Measurements from ENCODE around the gene OBSCN. TPM values are rescaled to one million over a fixed set of nuclear protein-coding genes. Genes with fewer than 3 reads are reported as not detected.

Gene OBSCN
- total and polyA plus RNA-seq, 12 donors = 0.90 to 18.0 (median 5.9) TPM

DNA sequence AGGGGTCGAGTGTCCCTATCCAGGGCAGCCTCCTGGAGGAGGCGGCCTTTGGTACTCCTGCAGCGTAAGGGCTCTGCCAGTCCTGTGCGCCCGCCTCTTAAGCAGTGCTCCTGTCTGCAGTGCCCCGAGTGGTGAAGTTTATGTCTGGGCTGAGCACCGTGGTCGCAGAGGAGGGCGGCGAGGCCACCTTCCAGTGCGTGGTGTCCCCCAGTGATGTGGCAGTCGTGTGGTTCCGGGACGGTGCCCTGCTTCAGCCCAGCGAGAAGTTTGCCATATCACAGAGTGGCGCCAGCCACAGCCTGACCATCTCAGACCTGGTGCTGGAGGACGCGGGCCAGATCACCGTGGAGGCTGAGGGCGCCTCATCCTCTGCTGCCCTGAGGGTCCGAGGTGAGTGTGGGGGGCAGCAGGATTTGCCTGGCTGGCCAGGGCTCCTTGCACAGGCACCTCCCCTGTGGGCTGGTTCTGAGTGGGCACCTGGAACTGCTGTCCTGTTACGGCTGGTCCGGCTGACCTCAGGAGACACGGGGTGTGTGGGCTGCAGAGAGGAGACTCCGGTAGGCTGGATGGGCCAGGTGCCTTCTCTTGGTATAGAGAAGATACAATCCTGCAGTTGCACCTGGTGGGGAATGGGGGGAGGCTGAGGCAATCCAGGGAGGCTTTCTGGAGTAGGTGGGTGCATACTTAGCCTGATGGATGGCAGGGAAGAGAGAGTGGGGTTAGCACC lies 66.8 kb downstream of the OBSCN start:
- no peaks in the 10 kb centered on the region for H3K9me3 ChIP-seq (replicated peaks in 1 of 3)
- no peaks in the 10 kb centered on the region for H3K36me3 ChIP-seq (replicated peaks in 1 of 2)
- peaks cover 6 to 10% of the 10 kb centered on the region in 2 donors for H3K4me1 ChIP-seq (replicated peaks in 1 of 2)
- WGBS, 4 donors = 92 to 96% (median 94%) methylated on average over 12 to 25 of the region's 25 CpGs
- no peak overlapping the region for H3K4me3 ChIP-seq
- intact Hi-C loops (cut with DNase I) = no loop called here
- H3K27me3 ChIP-seq = no peaks in the 10 kb centered on the region
- DNase-seq = peak in 2 of 7 donors; percentile 4 to 46
- no peak overlapping the region for H3K27ac ChIP-seq
- TF ChIP-seq POLR2A (IDR thresholded peaks at IDR 0.05) = no peak
- TF ChIP-seq, protein P1, sequence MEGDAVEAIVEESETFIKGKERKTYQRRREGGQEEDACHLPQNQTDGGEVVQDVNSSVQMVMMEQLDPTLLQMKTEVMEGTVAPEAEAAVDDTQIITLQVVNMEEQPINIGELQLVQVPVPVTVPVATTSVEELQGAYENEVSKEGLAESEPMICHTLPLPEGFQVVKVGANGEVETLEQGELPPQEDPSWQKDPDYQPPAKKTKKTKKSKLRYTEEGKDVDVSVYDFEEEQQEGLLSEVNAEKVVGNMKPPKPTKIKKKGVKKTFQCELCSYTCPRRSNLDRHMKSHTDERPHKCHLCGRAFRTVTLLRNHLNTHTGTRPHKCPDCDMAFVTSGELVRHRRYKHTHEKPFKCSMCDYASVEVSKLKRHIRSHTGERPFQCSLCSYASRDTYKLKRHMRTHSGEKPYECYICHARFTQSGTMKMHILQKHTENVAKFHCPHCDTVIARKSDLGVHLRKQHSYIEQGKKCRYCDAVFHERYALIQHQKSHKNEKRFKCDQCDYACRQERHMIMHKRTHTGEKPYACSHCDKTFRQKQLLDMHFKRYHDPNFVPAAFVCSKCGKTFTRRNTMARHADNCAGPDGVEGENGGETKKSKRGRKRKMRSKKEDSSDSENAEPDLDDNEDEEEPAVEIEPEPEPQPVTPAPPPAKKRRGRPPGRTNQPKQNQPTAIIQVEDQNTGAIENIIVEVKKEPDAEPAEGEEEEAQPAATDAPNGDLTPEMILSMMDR (IDR thresholded peaks at IDR 0.05) = no peak

DNA sequence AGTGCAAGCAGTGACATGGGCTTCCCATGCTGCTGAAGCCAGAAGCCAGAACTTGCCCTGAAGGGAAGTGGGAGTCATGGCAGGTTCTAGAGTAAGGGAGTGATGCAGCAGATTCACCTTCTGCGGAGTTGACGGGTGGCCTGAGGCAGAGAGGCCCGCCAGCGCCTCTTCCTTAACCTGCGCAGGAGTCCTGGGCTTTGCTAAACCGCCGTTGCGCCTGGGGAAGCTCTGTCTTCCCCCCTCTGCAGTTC lies 67.3 kb downstream of the OBSCN start:
- Histone ChIP-seq H3K9me3 (replicated peaks in 1 of 3) (no peaks in the 10 kb centered on the region), H3K27me3 (no peaks in the 10 kb centered on the region), H3K36me3 (replicated peaks in 1 of 2) (no peaks in the 10 kb centered on the region), H3K27ac (peak overlapping the region in 2 of 5 donors; percentile 55 to 69), H3K4me3 (peak overlapping the region in 2 of 4 donors; percentile 45 to 63), H3K4me1 (replicated peaks in 1 of 2) (peaks cover 6 to 10% of the 10 kb centered on the region in 2 donors)
- 59 to 72% (median 69%) methylated on average over 6 to 8 of the region's 8 CpGs for WGBS, 4 donors
- intact Hi-C loops (cut with DNase I) = no loop called here
- peak in 2 of 7 donors; percentile 14 to 45 for DNase-seq
- TF ChIP-seq, protein P1 (IDR thresholded peaks at IDR 0.05) = no peak
- no peak for TF ChIP-seq POLR2A (IDR thresholded peaks at IDR 0.05)

DNA sequence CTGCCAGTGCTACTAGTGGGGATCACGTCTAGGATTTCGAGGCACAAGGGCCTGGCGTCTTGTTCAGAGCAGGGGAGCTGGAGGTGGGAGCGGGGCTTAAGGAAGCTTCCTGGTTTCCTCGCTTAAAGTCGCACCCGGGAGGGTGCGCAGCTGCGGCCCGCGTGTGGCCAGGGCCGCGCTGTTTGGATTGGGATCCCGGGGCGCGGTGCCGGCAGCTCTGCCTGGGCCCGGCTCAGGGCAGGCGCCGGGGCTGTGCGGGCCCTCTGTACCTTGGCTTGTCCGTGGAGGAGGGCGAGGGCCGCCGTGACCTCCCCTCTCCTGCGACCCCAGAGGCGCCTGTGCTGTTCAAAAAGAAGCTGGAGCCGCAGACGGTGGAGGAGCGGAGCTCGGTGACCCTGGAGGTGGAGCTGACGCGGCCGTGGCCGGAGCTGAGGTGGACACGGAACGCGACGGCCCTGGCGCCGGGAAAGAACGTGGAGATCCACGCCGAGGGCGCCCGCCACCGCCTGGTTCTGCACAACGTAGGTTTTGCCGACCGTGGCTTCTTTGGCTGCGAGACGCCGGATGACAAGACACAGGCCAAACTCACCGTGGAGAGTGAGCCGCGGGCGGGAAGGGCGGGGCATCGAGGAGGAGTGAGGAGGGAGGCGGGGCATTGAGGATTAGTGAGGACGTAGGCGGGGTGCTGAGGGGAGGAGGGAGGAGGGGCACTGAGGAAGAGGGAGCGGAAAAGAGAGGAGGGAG lies 67.8 kb downstream of the OBSCN start:
- peak; percentile 85 to 94 (median 90) for DNase-seq
- Histone ChIP-seq H3K27ac (peak overlapping the region in 3 of 5 donors; percentile 23 to 69 (median 55)), H3K36me3 (replicated peaks in 1 of 2) (no peaks in the 10 kb centered on the region), H3K9me3 (replicated peaks in 1 of 3) (no peaks in the 10 kb centered on the region), H3K27me3 (no peaks in the 10 kb centered on the region), H3K4me1 (replicated peaks in 1 of 2) (peaks cover 6 to 10% of the 10 kb centered on the region in 2 donors), H3K4me3 (peak overlapping the region in 3 of 4 donors; percentile 45 to 63 (median 48))
- intact Hi-C loops (cut with DNase I) = no loop called here
- TF ChIP-seq POLR2A (IDR thresholded peaks at IDR 0.05) = peak in 1 of 2 donors; percentile 46
- TF ChIP-seq, protein P1 (IDR thresholded peaks at IDR 0.05) = no peak
- WGBS, 4 donors = 1 to 18% (median 4%) methylated on average over 10 to 62 of the region's 63 CpGs

DNA sequence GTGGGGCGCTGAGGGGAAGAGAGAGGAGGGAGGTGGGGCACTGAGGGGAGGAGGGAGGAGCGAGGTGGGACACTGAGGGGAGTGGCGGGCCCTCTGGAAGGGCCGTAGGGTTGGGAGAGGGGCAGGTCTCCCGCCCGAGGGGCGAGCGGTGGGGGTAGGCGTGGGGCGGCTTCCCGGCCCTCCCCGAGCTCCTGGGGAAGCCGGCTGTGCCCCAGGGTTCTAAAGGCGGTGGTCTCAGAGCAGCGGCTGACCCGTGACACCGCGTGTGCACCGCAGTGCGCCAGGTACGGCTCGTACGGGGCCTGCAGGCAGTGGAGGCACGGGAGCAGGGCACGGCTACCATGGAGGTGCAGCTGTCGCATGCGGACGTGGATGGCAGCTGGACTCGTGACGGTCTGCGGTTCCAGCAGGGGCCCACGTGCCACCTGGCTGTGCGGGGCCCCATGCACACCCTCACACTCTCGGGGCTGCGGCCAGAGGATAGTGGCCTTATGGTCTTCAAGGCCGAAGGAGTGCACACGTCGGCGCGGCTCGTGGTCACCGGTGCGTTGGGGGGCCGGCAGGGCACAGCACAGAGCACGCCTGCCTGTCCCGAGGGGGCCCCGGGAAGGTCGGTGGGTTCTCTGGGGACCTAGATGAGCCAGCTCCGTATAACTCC lies 68.5 kb downstream of the OBSCN start:
- 10 to 14% (median 13%) methylated on average over 3 to 49 of the region's 49 CpGs for WGBS, 4 donors
- DNase-seq = peak in 5 of 7 donors; percentile 33 to 54 (median 38)
- Histone ChIP-seq H3K27ac (peak overlapping the region in 1 of 5 donors; percentile 55), H3K27me3 (no peaks in the 10 kb centered on the region), H3K4me3 (peak overlapping the region in 2 of 4 donors; percentile 45 to 63), H3K9me3 (replicated peaks in 1 of 3) (no peaks in the 10 kb centered on the region), H3K4me1 (replicated peaks in 1 of 2) (peaks cover 6 to 10% of the 10 kb centered on the region in 2 donors), H3K36me3 (replicated peaks in 1 of 2) (no peaks in the 10 kb centered on the region)
- TF ChIP-seq, protein P1 (IDR thresholded peaks at IDR 0.05) = no peak
- no peak for TF ChIP-seq POLR2A (IDR thresholded peaks at IDR 0.05)
- intact Hi-C loops (cut with DNase I) = no loop called here

Measured in adrenal gland (tissue), 12 donors.